Left ventricle myocardium inferior (tissue), 1 donor: ENCODE results near the gene SMYD1. TPM values are rescaled to one million over a fixed set of nuclear protein-coding genes. Genes with fewer than 3 reads are reported as not detected.

ENCODE experiments used
- DNase-seq: peaks from one replicate; pipeline ENCODE4 v3.0.0-alpha.2; 2020
- H3K27ac ChIP-seq: fragments of 200-600 bp; replicated peaks from 2 replicates; pipeline ENCODE4 v1.8.0; 2021
- H3K27me3 ChIP-seq: fragments of 200-600 bp; 2 replicates; pipeline ENCODE4 v1.8.0; 2021; ENCODE audit warnings: low read depth
- H3K36me3 ChIP-seq: fragments of 200-600 bp; 2 replicates; pipeline ENCODE4 v1.8.0; 2021
- H3K4me1 ChIP-seq: fragments of 200-600 bp; 2 replicates; pipeline ENCODE4 v1.8.0; 2021
- H3K4me3 ChIP-seq: fragments of 200-600 bp; 2 replicates; pipeline ENCODE4 v1.8.0; 2021; ENCODE audit warnings: mild to moderate bottlenecking, moderate library complexity
- H3K9me3 ChIP-seq: fragments of 200-600 bp; replicated peaks from 2 replicates; pipeline ENCODE4 v1.8.0; 2021
- CTCF ChIP-seq: fragments of 200-600 bp; IDR thresholded peaks from 2 replicates; pipeline ENCODE4 v1.8.0; 2021; ENCODE audit warnings: antibody characterized with exemption, mild to moderate bottlenecking, borderline replicate concordance
- intact Hi-C: fragments of 100-400 bp; cut with micrococcal nuclease; formaldehyde crosslinking; loops from one replicate; pipeline ENCODE4 v1.11.0; 2022
- total RNA-seq: library from RNA; stranded (reverse); fragmentation: NEBNext Ultra II Directional; extraction: Animal tissue kit (Norgen Biotek cat#: 25700); gene quantifications from one replicate; pipeline ENCODE4 v1.2.1, GENCODE V29; 2021
- donor health status: DM: no; HTN: yes; CAD: no; lungs with severe emphysema.

The SMYD1 gene
- total RNA-seq, 1 donor from 2014 or later = 389 TPM

- intact Hi-C loops = no loop called here
- Histone ChIP-seq H3K4me3 (peak overlapping the region; percentile 69), H3K4me1 (no peaks in the 10 kb centered on the region), H3K36me3 (no peaks in the 10 kb centered on the region), H3K27ac (peak overlapping the region; percentile 90), H3K9me3 (no peaks in the 10 kb centered on the region), H3K27me3 (peaks cover 21% of the 10 kb centered on the region)
- TF ChIP-seq CTCF = no peak
- DNase-seq = peak; percentile 35
Measured at GRCh38 chr2:88067189-88067588, 436 bp upstream of the SMYD1 start.

- no peak for DNase-seq
- peak overlapping the region; percentile 69 for H3K4me3 ChIP-seq
Measured at GRCh38 chr2:88068044-88068443, 419 bp downstream of the SMYD1 start.

GRCh38 chr2:88069117-88069516, 1.5 kb downstream of the SMYD1 start:
- no peaks in the 10 kb centered on the region for H3K9me3 ChIP-seq
- no peak for DNase-seq
- H3K4me1 ChIP-seq = peaks cover 15% of the 10 kb centered on the region
- intact Hi-C loops = no loop called here
- peak overlapping the region; percentile 69 for H3K4me3 ChIP-seq
- no peaks in the 10 kb centered on the region for H3K36me3 ChIP-seq
- peak overlapping the region; percentile 90 for H3K27ac ChIP-seq
- no peak for TF ChIP-seq CTCF
- peaks cover 21% of the 10 kb centered on the region for H3K27me3 ChIP-seq

More at GRCh38 chr2:88068044-88068443, 419 bp downstream of the SMYD1 start:
- Histone ChIP-seq H3K27ac (peak overlapping the region; percentile 90), H3K9me3 (no peaks in the 10 kb centered on the region), H3K27me3 (peaks cover 21% of the 10 kb centered on the region), H3K4me1 (peaks cover 7% of the 10 kb centered on the region), H3K36me3 (no peaks in the 10 kb centered on the region)
- intact Hi-C loops = no loop called here
- TF ChIP-seq CTCF = no peak

- Histone ChIP-seq H3K27me3 (peaks cover 21% of the 10 kb centered on the region), H3K4me3 (peak overlapping the region; percentile 69), H3K27ac (peak overlapping the region; percentile 90), H3K4me1 (peaks cover 15% of the 10 kb centered on the region), H3K9me3 (no peaks in the 10 kb centered on the region), H3K36me3 (no peaks in the 10 kb centered on the region)
- no peak for DNase-seq
- no peak for TF ChIP-seq CTCF
- intact Hi-C loops = no loop called here
Measured at GRCh38 chr2:88070055-88070454, 2.4 kb downstream of the SMYD1 start.

GRCh38 chr2:88071365-88071764, 3.7 kb downstream of the SMYD1 start:
- Histone ChIP-seq H3K36me3 (no peaks in the 10 kb centered on the region), H3K27me3 (peaks cover 21% of the 10 kb centered on the region), H3K27ac (peak overlapping the region; percentile 90), H3K4me3 (peak overlapping the region; percentile 69), H3K4me1 (peaks cover 15% of the 10 kb centered on the region), H3K9me3 (no peaks in the 10 kb centered on the region)
- no peak for TF ChIP-seq CTCF
- intact Hi-C loops = no loop called here
- no peak for DNase-seq
